Fibroblast of lung (primary cell): ENCODE results near the gene COL8A2. TPM values are rescaled to one million over a fixed set of nuclear protein-coding genes. Genes with fewer than 3 reads are reported as not detected.

ENCODE experiments used
- DNase-seq, 2 donors: peaks; one replicate each; pipeline versions ENCODE4 v3.0.0 to v3.0.0-alpha.2; 2010; ENCODE audit warnings: low read depth in 2 of 2
- H2AFZ ChIP-seq: 2 replicates; pipeline ENCODE4 v1.5.1; 2012; ENCODE audit warnings: low read length, control low read depth, inconsistent platforms
- H3K27ac ChIP-seq: 2 replicates; pipeline ENCODE4 v1.5.1; 2011; ENCODE audit warnings: low read length, control low read depth; ENCODE audit not compliant: insufficient read depth
- H3K27me3 ChIP-seq: 2 replicates; pipeline ENCODE4 v1.5.1; 2011; ENCODE audit warnings: mild to moderate bottlenecking, low read length; ENCODE audit not compliant: control insufficient read depth, insufficient read depth
- H3K36me3 ChIP-seq: 2 replicates; pipeline ENCODE4 v1.5.1; 2011; ENCODE audit warnings: low read length; ENCODE audit not compliant: control insufficient read depth, insufficient read depth
- H3K4me1 ChIP-seq: 2 replicates; pipeline ENCODE4 v1.5.1; 2011; ENCODE audit warnings: low read length; ENCODE audit not compliant: control insufficient read depth, insufficient read depth; ENCODE audit errors: extremely low read depth
- H3K4me2 ChIP-seq: 2 replicates; pipeline ENCODE4 v1.5.1; 2011; ENCODE audit warnings: low read length, control low read depth; ENCODE audit not compliant: insufficient read depth; ENCODE audit errors: extremely low read depth
- H3K4me3 ChIP-seq, 4 experiments: fragments of 200-600 bp in 1 of 4; sonication (generic) in 1 of 4; replicated peaks in 1 of 4; 2 replicates each; pipeline ENCODE4 v1.5.1; 2011 to 2016; ENCODE audit warnings: low read length in 4 of 4, low read depth in 3 of 4, mild to moderate bottlenecking in 3 of 4, control low read depth in 2 of 4, inconsistent platforms in 1 of 4, mixed read lengths in 1 of 4; ENCODE audit not compliant: insufficient read depth in 1 of 4; ENCODE audit errors: control extremely low read depth in 1 of 4
- H3K79me2 ChIP-seq: 2 replicates; pipeline ENCODE4 v1.5.1; 2012; ENCODE audit warnings: mild to moderate bottlenecking, low read length, inconsistent platforms; ENCODE audit not compliant: control insufficient read depth, insufficient read depth
- H3K9ac ChIP-seq: 2 replicates; pipeline ENCODE4 v1.5.1; 2011; ENCODE audit warnings: mild to moderate bottlenecking, low read length, control low read depth; ENCODE audit not compliant: insufficient read depth
- H3K9me3 ChIP-seq: 2 replicates; pipeline ENCODE4 v1.5.1; 2012; ENCODE audit warnings: low read depth, low read length; ENCODE audit not compliant: control insufficient read depth, insufficient read depth
- H4K20me1 ChIP-seq: 2 replicates; pipeline ENCODE4 v1.5.1; 2011; ENCODE audit warnings: low read length; ENCODE audit not compliant: control insufficient read depth, insufficient read depth; ENCODE audit errors: extremely low read depth
- EZH2 ChIP-seq: IDR thresholded peaks from 2 replicates; pipeline ENCODE4 v1.5.1; 2012; ENCODE audit warnings: low read length, control low read depth, mild to moderate bottlenecking; ENCODE audit errors: missing control alignments
- polyA plus RNA-seq, 2 donors: library from polyadenylated mRNA; depleted of rRNA in 1 of 2; stranded (reverse) in 1 of 2; unstranded in 1 of 2; fragments of >200 nt; gene quantifications; 2 replicates each; pipeline ENCODE4 v1.2.1, GENCODE V29; 2011 to 2012; ENCODE audit warnings: missing spikeins in 1 of 2
- total RNA-seq: library from RNA; depleted of rRNA; stranded (reverse); fragments of >200 nt; gene quantifications from 2 replicates; pipeline ENCODE4 v1.2.1, GENCODE V29; 2014
- TF ChIP-seq, protein P1 (sequence below), 2 donors: IDR thresholded peaks in 1 of 2; conservative IDR thresholded peaks in 1 of 2; 1 replicate in 1 of 2; 2 replicates in 1 of 2; pipeline ENCODE4 v1.5.1; 2011 to 2012; ENCODE audit warnings: low read length in 2 of 2, control low read depth in 1 of 2, inconsistent platforms in 1 of 2, low read depth in 1 of 2, mild to moderate bottlenecking in 1 of 2

Gene COL8A2
- total and polyA plus RNA-seq, 2 donors (not counting 1 experiment from before 2014, with no cell fraction given): 2.9 to 31.0 TPM

GRCh38 chr1:36095760-36096405 lies 29.1 kb downstream of the COL8A2 start:
- Histone ChIP-seq H3K9me3 (no peaks in the 10 kb centered on the region), H3K4me2 (no peak overlapping the region), H3K27ac (no peak overlapping the region), H2AFZ (no peak overlapping the region), H3K4me1 (peaks cover 4% of the 10 kb centered on the region), H3K36me3 (peaks cover 34% of the 10 kb centered on the region), H3K79me2 (peaks cover 7% of the 10 kb centered on the region), H4K20me1 (no peaks in the 10 kb centered on the region), H3K9ac (no peak overlapping the region), H3K4me3 (no peak overlapping the region), H3K27me3 (no peaks in the 10 kb centered on the region)
- DNase-seq: no peak
- TF ChIP-seq EZH2: no peak
- TF ChIP-seq, protein P1, sequence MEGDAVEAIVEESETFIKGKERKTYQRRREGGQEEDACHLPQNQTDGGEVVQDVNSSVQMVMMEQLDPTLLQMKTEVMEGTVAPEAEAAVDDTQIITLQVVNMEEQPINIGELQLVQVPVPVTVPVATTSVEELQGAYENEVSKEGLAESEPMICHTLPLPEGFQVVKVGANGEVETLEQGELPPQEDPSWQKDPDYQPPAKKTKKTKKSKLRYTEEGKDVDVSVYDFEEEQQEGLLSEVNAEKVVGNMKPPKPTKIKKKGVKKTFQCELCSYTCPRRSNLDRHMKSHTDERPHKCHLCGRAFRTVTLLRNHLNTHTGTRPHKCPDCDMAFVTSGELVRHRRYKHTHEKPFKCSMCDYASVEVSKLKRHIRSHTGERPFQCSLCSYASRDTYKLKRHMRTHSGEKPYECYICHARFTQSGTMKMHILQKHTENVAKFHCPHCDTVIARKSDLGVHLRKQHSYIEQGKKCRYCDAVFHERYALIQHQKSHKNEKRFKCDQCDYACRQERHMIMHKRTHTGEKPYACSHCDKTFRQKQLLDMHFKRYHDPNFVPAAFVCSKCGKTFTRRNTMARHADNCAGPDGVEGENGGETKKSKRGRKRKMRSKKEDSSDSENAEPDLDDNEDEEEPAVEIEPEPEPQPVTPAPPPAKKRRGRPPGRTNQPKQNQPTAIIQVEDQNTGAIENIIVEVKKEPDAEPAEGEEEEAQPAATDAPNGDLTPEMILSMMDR (conservative IDR thresholded peaks at IDR 0.05 in 1 of 2, IDR thresholded peaks at IDR 0.05 in 1 of 2; ENCODE audit: low read depth in 1 of 2, low read length in 2 of 2): no peak

DNA sequence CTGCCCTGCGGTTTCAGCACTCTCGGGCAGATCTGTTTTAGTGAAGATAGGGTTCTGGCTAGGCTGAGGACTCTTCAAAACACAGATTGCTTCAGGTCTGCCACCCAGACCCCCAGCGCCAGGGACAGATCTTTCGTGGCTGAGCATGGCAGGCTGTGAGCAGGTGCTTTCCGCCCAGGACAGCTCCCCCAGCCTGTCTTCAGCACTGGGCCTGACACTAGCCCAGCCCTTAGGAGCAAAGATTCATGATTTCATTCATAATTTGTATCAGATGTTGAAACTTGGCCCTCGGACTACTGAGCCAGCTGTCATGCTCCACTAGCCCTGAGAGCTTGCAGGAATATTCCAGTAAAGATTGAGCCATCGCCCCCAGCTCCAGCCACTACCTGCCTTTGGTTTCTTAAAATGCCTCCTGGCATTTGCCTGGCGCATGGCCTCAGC lies 30.4 kb downstream of the COL8A2 start:
- no peak for DNase-seq

DNA sequence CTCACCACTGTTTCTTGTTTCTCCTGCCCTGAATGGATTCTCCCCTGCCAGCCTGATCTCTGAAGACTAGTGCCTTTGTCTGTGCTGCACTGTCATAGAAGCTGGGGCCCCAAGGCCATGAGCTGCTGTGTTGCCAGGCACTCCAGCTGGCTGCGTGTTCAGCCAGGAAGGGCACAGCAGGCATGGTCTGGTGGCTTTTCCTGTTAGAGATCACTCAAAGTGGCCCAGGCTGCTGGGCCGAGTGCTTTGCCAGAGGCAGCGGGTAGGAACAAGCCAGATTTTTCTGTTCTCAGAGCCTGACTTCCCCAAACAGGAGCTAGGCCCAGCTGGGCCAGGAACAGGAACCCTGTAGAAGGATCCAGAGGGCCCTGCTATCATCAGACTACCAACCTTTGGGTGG lies 31.1 kb downstream of the COL8A2 start:
- Histone ChIP-seq H3K79me2 (peaks cover 24% of the 10 kb centered on the region), H4K20me1 (no peaks in the 10 kb centered on the region), H3K4me3 (no peak overlapping the region), H3K4me2 (no peak overlapping the region), H3K9me3 (no peaks in the 10 kb centered on the region), H3K27me3 (no peaks in the 10 kb centered on the region), H3K36me3 (peaks cover 34% of the 10 kb centered on the region), H3K4me1 (peaks cover 10% of the 10 kb centered on the region), H3K27ac (no peak overlapping the region), H2AFZ (no peak overlapping the region), H3K9ac (no peak overlapping the region)
- DNase-seq: no peak
- no peak for TF ChIP-seq EZH2
- TF ChIP-seq, protein P1 (conservative IDR thresholded peaks at IDR 0.05 in 1 of 2, IDR thresholded peaks at IDR 0.05 in 1 of 2; ENCODE audit: low read depth in 1 of 2, low read length in 2 of 2): no peak

More for the DNA sequence above, 30.4 kb downstream of the COL8A2 start:
- no peak overlapping the region for H3K9ac ChIP-seq
- peaks cover 8% of the 10 kb centered on the region for H3K4me1 ChIP-seq
- no peak overlapping the region for H3K4me2 ChIP-seq
- TF ChIP-seq, protein P1 (conservative IDR thresholded peaks at IDR 0.05 in 1 of 2, IDR thresholded peaks at IDR 0.05 in 1 of 2; ENCODE audit: low read depth in 1 of 2, low read length in 2 of 2): no peak
- TF ChIP-seq EZH2: no peak
- no peak overlapping the region for H3K27ac ChIP-seq
- H3K27me3 ChIP-seq: no peaks in the 10 kb centered on the region
- peaks cover 18% of the 10 kb centered on the region for H3K79me2 ChIP-seq
- H3K9me3 ChIP-seq: no peaks in the 10 kb centered on the region
- no peaks in the 10 kb centered on the region for H4K20me1 ChIP-seq
- no peak overlapping the region for H3K4me3 ChIP-seq
- H2AFZ ChIP-seq: no peak overlapping the region
- peaks cover 34% of the 10 kb centered on the region for H3K36me3 ChIP-seq
